ENCODE results near the gene ZNF831.

Gene ZNF831

DNA sequence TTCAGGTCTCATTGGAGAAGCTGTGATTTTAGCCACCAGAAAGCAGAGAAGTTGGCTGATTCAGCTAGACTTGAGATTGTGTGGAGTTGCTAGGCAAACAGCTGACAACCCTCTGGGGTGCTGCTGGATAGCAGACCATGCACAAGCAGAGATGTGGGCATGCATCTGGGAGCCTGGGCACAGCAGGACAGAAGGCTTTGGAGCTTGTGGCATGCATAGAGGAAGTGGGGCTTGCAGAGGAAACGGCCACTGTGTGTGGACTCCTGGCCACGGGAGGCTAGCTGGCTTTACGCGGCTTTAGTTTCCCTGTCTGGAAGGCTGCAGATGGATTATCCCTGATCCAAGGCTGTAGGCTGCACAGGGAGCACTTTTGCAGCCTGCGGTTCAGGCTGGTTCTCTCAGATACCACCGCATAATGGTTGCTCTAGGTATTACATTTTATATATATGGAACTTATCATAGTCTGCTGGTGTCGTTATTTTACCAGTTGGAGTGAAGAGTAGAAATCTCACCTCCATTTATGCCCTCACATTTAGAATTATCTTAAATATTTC, 10.4 kb downstream of the ZNF831 start:
- H3K4me3 ChIP-seq (ENCODE audit: low read length) = no peak overlapping the region
- TF ChIP-seq, protein P1, sequence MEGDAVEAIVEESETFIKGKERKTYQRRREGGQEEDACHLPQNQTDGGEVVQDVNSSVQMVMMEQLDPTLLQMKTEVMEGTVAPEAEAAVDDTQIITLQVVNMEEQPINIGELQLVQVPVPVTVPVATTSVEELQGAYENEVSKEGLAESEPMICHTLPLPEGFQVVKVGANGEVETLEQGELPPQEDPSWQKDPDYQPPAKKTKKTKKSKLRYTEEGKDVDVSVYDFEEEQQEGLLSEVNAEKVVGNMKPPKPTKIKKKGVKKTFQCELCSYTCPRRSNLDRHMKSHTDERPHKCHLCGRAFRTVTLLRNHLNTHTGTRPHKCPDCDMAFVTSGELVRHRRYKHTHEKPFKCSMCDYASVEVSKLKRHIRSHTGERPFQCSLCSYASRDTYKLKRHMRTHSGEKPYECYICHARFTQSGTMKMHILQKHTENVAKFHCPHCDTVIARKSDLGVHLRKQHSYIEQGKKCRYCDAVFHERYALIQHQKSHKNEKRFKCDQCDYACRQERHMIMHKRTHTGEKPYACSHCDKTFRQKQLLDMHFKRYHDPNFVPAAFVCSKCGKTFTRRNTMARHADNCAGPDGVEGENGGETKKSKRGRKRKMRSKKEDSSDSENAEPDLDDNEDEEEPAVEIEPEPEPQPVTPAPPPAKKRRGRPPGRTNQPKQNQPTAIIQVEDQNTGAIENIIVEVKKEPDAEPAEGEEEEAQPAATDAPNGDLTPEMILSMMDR (conservative IDR thresholded peaks at IDR 0.05; ENCODE audit: low read depth, low read length) = no peak
- DNase-seq (ENCODE audit: low read depth) = no peak

DNA sequence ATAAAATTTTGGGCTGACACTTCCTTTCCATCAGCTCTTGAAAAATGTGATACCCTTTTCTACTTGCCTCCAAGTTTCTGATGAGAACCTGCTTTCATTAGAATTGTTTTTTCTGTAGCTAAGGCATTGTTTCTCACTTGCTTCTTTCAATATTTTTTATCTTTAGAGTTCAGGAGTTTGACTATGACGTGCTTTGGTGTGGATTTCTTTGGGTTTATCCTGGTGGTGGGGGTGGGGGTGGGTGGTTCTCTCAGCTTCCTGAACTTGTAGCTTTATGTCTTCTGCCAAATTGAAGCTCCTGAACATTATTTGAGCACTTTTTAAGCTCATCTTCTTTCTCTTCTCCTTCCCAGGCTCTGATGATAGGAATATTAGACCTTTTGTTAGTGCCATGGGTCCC, 11.4 kb downstream of the ZNF831 start:
- TF ChIP-seq, protein P1 (conservative IDR thresholded peaks at IDR 0.05; ENCODE audit: low read depth, low read length) = no peak
- no peak overlapping the region for H3K4me3 ChIP-seq (ENCODE audit: low read length)
- no peak for DNase-seq (ENCODE audit: low read depth)

DNA sequence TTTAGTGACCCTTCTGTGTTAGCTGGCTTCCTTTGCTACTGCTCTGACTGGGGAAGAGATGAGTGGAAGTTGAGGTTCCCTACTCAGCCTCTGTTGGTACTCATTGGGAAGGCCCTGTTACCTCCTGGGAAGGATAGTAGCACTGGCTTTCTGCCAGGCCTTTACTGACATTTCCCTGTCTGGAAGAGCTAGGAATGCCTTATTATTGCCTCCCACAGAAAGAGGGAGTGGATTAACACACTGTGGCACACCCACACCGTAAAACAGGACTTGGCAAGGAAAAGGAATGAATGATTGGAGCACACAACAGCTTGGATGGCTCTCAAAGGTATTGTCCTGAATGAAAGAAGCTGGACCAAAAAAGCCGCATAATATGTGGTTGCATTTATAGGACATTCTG, 12.2 kb downstream of the ZNF831 start:
- TF ChIP-seq, protein P1 (conservative IDR thresholded peaks at IDR 0.05; ENCODE audit: low read depth, low read length) = no peak
- H3K4me3 ChIP-seq (ENCODE audit: low read length) = no peak overlapping the region
- DNase-seq (ENCODE audit: low read depth) = no peak

DNA sequence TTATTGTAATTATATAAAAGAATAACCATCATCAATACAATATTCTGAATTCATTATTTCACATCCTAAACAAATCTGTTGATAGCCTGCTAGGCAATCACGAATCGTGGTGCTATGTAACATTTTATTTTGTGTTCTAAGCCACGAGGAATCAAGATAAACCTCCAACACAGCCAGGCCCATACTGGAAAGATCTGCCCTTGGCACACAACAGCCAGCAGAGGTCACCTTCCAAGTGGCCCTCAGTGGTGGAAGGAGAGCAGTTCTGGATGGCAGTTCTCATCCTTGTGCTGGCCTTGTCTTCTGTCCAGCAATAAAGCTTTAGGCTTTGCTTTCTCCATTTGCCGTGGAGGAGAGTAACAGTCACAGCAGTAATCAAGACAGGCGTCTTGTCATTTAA, 13.2 kb downstream of the ZNF831 start:
- no peak overlapping the region for H3K4me3 ChIP-seq (ENCODE audit: low read length)
- DNase-seq (ENCODE audit: low read depth) = no peak
- TF ChIP-seq, protein P1 (conservative IDR thresholded peaks at IDR 0.05; ENCODE audit: low read depth, low read length) = no peak

DNA sequence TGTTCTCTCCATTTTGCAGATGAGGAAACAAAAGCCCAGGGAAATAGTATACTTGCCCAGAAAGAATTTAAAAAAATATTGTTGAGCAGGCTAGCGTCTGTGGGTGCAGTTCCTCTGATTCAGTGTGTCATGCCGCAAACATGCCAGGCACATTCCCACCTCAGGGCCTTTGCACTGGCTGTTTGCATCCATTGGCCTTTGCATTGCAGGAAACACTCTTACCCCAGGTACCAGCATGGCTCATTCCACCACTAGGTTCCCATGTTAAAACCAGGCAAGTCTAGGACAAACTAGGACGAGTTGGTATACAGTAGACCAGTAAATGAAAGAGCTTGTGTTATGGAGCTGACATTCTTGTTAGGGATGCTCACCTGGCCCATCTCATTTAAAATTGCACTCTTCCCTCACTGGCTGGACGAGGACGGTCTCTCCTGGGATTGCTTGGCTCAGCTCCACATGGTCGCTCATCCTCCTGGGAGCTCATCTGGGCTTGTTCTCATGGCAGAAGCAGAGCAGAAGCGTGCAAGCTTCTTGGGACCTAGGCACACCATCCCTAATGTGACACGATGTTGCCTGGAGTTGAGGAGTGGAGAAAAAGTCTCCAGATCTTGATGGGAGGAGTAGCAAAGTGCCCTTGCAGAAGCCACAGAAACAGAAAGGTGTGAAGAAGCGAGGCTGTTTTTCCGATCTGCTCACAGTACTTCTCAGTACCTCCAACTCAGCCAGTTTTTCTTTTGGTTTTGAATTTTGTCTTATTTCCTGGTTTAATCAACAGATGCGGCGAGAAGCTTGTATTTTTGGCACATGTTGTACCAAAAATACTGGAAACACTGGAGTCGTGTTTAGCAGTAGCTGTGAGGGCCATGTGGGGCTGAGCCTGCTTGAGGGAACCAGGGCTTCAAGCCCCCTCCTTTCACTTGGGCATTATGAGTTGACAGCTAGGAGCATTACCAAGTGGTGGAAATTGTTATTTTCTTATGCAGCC, 13.9 kb downstream of the ZNF831 start:
- no peak overlapping the region for H3K4me3 ChIP-seq (ENCODE audit: low read length)
- TF ChIP-seq, protein P1 (conservative IDR thresholded peaks at IDR 0.05; ENCODE audit: low read depth, low read length) = no peak
- no peak for DNase-seq (ENCODE audit: low read depth)

DNA sequence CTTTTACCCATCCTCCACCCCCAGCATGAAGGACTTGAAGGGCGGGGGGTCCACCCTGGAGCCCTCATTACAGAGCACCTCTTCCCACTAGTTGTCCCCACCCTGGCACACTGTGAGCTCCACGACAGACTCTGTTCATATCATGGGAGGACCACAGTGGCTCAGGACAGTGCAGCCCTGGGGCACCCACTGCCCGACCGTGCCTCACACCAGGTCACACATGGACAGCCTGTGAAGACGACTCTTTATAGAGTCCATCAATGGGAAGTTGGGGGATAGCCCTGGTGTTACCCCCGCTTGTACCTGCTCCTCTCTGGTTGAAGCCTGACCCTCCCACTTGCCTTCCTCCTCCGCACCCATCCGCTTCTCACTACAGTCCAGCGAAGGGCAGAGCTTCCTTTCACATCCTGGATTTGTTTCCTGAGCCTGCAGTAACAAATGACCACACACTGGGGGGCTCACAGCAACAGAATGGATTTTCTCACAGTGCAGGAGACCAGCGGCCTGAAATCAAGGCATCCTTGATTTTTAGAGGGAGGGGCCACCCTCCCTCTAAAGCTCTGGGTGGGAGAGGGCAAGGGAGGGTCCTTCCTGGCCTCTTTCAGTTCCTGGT, 15.5 kb downstream of the ZNF831 start:
- TF ChIP-seq, protein P1 (conservative IDR thresholded peaks at IDR 0.05; ENCODE audit: low read depth, low read length) = no peak
- no peak for DNase-seq (ENCODE audit: low read depth)
- H3K4me3 ChIP-seq (ENCODE audit: low read length) = no peak overlapping the region

Data from retinal pigment epithelial cell (primary cell).